GM13977 (cell line): ENCODE results near the gene HS1BP3.

Experiments used
- DNase-seq: peaks from one replicate; pipeline ENCODE4 v3.0.0; 2012; ENCODE audit warnings: low spot score
- in situ Hi-C: fragments of 300-500 bp; cut with MboI; formaldehyde crosslinking; loops from one replicate; pipeline ENCODE4 v1.12.0; 2022; ENCODE audit warnings: low sequenced_read_pairs, low pct_unique_long_range_greater_than_20kb, mixed read lengths, inconsistent platforms; ENCODE audit not compliant: unreplicated experiment
- TF ChIP-seq, protein P1 (sequence below): IDR thresholded peaks from 2 replicates; pipeline ENCODE4 v1.5.1; 2012; ENCODE audit warnings: mild to moderate bottlenecking, control low read depth; ENCODE audit not compliant: insufficient read depth; ENCODE audit errors: extremely low read depth, missing control alignments

The HS1BP3 gene

DNA sequence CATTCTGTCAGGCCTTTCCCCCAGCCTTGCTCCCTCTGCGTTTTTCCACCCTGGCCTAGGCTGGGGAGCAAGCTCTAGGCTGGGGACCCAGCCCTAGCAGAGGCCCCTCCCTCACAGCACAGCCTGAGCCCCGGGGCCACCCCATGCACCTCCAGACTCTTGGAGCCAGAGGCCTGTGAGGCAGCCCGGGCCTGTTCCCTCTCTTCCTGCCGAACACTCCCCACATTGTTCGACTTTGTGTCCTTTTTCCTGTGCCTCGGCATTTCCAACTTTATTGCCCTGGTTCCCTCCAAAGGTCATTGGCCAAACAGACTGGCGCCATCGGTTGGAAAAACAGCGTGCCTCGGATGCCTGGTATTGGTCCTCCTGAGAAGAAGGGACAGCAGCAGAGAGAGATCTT, 79.7 kb downstream of the HS1BP3 start:
- TF ChIP-seq, protein P1, sequence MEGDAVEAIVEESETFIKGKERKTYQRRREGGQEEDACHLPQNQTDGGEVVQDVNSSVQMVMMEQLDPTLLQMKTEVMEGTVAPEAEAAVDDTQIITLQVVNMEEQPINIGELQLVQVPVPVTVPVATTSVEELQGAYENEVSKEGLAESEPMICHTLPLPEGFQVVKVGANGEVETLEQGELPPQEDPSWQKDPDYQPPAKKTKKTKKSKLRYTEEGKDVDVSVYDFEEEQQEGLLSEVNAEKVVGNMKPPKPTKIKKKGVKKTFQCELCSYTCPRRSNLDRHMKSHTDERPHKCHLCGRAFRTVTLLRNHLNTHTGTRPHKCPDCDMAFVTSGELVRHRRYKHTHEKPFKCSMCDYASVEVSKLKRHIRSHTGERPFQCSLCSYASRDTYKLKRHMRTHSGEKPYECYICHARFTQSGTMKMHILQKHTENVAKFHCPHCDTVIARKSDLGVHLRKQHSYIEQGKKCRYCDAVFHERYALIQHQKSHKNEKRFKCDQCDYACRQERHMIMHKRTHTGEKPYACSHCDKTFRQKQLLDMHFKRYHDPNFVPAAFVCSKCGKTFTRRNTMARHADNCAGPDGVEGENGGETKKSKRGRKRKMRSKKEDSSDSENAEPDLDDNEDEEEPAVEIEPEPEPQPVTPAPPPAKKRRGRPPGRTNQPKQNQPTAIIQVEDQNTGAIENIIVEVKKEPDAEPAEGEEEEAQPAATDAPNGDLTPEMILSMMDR: no peak
- in situ Hi-C loops: no loop called here

DNA sequence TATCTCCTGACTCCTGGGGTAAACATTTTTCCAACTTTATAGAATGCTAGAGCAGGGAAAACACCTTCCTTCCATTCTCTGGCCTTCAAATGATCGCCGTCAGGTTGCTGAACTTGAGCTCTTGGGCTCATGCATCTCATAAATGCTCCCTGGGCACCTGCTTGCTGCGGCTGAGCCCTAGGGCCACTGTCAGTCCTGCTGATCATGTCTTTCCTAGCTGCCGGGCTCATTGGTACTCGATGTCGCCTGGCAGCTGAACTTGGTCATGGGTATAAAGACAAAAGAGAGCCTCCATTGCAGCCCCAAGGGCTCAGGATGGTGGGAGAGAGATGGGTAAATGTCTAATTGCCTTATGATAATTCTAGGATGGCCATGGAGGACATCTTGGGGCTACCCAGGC, 80.6 kb downstream of the HS1BP3 start:
- in situ Hi-C loops: no loop called here
- TF ChIP-seq, protein P1: no peak
- no peak for DNase-seq

More for the DNA sequence above, 79.7 kb downstream of the HS1BP3 start:
- DNase-seq: no peak

DNA sequence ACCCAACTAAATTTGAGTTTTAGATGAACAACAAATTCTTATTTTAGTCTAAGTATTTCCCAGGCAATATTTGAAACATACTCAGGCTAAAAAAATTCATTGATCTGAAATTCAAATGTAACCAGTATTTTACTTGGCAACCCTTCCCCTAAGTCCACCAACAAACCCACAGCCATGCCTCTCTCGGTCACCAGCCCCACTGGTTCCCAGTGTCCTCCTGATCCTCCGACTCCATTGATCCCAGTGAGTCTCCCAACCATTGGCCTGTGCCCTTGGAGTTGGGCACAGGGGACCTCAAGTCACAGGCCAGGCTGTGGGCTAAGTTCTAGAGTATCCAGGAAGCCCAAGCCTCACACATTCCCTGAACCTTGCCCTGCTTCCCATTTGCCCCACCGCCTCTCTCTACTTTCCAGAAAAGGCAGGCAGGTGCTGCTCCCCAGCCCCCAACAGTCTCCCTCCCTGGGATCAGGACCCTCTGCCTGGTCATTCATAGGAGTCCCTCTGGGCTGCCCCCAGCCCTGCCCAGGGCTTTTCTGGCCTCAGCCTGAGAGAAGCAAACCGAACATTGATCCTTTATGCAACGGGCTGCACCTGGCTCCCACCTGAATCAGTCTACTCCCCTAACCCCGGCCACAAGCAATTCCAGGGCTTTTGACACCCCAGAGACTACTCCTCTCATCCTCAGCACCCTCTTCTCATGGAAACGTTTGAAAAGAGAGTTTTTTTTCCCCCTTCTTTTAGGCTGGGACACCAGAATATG, 81.3 kb downstream of the HS1BP3 start:
- in situ Hi-C loops: no loop called here
- no peak for DNase-seq
- TF ChIP-seq, protein P1: no peak

DNA sequence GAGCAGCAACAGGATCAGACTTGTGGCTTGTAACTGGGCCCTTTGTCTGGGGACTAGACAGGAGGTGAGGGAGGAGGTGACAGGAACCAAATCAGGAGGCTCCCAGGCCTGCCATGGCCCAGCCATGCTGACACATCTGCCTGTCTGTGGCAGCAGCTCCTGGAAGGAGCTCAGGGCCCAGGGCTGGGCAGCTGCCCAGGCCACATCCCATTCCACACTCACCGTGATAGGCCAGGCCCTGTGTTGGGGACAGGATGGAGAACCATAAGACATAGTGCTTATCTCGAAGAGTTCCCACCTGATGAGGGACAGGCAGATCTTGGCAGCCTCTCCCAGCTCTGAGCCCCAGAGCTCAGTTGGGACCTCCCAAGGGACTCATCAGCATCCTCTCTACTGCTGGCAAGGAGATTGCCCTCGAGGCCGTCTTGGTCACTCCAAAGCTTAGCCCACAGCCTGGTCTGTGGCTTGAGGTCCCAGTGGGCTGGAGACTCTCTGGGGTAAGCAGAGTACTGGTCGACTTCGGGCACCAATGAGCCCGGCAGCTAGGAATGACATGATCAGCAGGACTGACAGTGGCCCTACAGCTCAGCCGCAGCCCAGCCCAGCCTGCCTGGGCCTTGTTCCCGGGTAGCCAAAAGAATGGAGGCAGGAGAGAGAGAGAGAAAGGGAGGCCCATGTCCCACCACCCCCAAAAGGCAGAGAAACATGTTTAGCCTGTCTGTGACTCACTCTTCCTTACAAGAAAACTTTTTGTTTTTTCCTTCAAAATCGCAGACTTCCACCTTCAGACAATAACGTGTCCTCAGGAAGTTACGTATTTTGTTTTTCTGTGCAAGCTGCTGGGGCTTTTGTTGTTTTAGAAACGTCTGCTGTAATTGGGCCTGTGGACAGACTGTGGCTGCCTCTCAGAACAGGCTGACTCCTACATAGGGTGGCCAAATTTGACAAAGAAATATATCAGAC, 82.1 kb downstream of the HS1BP3 start:
- TF ChIP-seq, protein P1: no peak
- DNase-seq: no peak
- in situ Hi-C loops: no loop called here

DNA sequence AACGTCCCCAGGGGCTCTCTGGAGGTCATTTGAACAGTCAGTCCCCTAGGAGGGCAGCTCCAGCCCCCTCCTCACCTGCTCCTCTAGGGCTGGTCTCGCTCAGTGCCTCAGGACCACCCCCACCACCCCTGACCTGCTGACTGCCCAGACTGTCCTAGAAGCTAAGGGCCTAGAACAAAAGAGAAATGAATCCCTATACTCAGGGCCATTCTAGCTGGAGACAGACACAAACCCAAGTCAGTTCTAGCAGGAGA, 83.0 kb downstream of the HS1BP3 start:
- in situ Hi-C loops: no loop called here
- DNase-seq: no peak
- TF ChIP-seq, protein P1: no peak
